Ectodermal cell (in vitro differentiated cells): ENCODE results near the gene CCDC86.

Experiments
- H3K27ac ChIP-seq: 2 replicates; pipeline ENCODE4 v1.7.0; 2013; ENCODE audit warnings: mild to moderate bottlenecking, low read depth, low read length; ENCODE audit not compliant: insufficient read depth, poor library complexity, severe bottlenecking
- H3K27me3 ChIP-seq: 2 replicates; pipeline ENCODE4 v1.7.0; 2013; ENCODE audit warnings: mild to moderate bottlenecking, low read length; ENCODE audit not compliant: insufficient read depth, control insufficient read depth, poor library complexity, severe bottlenecking
- H3K36me3 ChIP-seq: one replicate; pipeline ENCODE4 v1.7.0; 2013; ENCODE audit warnings: low read length; ENCODE audit not compliant: control insufficient read depth, insufficient read depth
- H3K4me1 ChIP-seq: one replicate; pipeline ENCODE4 v1.7.0; 2013; ENCODE audit warnings: low read length; ENCODE audit not compliant: control insufficient read depth, insufficient read depth
- H3K4me3 ChIP-seq: 2 replicates; pipeline ENCODE4 v1.7.0; 2013; ENCODE audit warnings: low read depth, low read length, control low read depth; ENCODE audit not compliant: insufficient read depth
- H3K9me3 ChIP-seq: 2 replicates; pipeline ENCODE4 v1.7.0; 2013; ENCODE audit warnings: mild to moderate bottlenecking, low read length, moderate library complexity; ENCODE audit not compliant: control insufficient read depth
- WGBS, 2 experiments: methylation state at CpG; one replicate each; pipeline ENCODE4 v1.1.7; 2013; ENCODE audit warnings: missing lambda C conversion rate in 2 of 2; 5-methylcytosine and 5-hydroxymethylcytosine counted together

The CCDC86 gene

GRCh38 chr11:60852982-60853950 lies 11.4 kb downstream of the CCDC86 start:
- H3K4me1 ChIP-seq: peaks cover 11% of the 10 kb centered on the region
- H3K36me3 ChIP-seq: peaks cover 20% of the 10 kb centered on the region
- H3K9me3 ChIP-seq: no peaks in the 10 kb centered on the region
- WGBS, 2 experiments: 93 to 94% methylated on average over 68 of the region's 68 CpGs
- peaks cover 26% of the 10 kb centered on the region for H3K27me3 ChIP-seq
- H3K4me3 ChIP-seq: no peak overlapping the region
- no peak overlapping the region for H3K27ac ChIP-seq

- H3K4me3 ChIP-seq: no peak overlapping the region
- peaks cover 11% of the 10 kb centered on the region for H3K4me1 ChIP-seq
- 89 to 94% methylated on average over 8 of the region's 8 CpGs for WGBS, 2 experiments
- H3K27ac ChIP-seq: no peak overlapping the region
- peaks cover 26% of the 10 kb centered on the region for H3K27me3 ChIP-seq
- H3K36me3 ChIP-seq: peaks cover 13% of the 10 kb centered on the region
- H3K9me3 ChIP-seq: no peaks in the 10 kb centered on the region
Measured at GRCh38 chr11:60854140-60854846, 12.4 kb downstream of the CCDC86 start.

- Histone ChIP-seq H3K4me3 (no peak overlapping the region), H3K36me3 (peaks cover 5% of the 10 kb centered on the region), H3K4me1 (peaks cover 11% of the 10 kb centered on the region), H3K27me3 (peaks cover 26% of the 10 kb centered on the region), H3K27ac (no peak overlapping the region), H3K9me3 (no peaks in the 10 kb centered on the region)
- 82 to 88% methylated on average over 7 to 8 of the region's 8 CpGs for WGBS, 2 experiments
Measured at GRCh38 chr11:60854847-60855725, 13.2 kb downstream of the CCDC86 start.

GRCh38 chr11:60855726-60856633 lies 14.1 kb downstream of the CCDC86 start, which contains the start of gene PTGDR2:
PTGDR2 (minus strand) TSS chr11:60855950; CDS start chr11:60853722, 2,228 bp downstream.
- Histone ChIP-seq H3K4me1 (peaks cover 11% of the 10 kb centered on the region), H3K27ac (no peak within 1 kb of the TSS)
- 85 to 90% methylated on average over 14 of the region's 14 CpGs for WGBS, 2 experiments

GRCh38 chr11:60857378-60858232 lies 15.7 kb downstream of the CCDC86 start:
- H3K4me1 ChIP-seq: no peaks in the 10 kb centered on the region
- peaks cover 19% of the 10 kb centered on the region for H3K27me3 ChIP-seq
- no peak overlapping the region for H3K4me3 ChIP-seq
- H3K27ac ChIP-seq: no peak overlapping the region
- H3K36me3 ChIP-seq: no peaks in the 10 kb centered on the region
- 94% methylated on average over 4 to 5 of the region's 5 CpGs for WGBS, 2 experiments
- H3K9me3 ChIP-seq: no peaks in the 10 kb centered on the region

More at GRCh38 chr11:60855726-60856633, 14.1 kb downstream of the CCDC86 start, which contains the start of gene PTGDR2:
- Histone ChIP-seq H3K9me3 (no peaks in the 10 kb centered on the region), H3K27me3 (peaks cover 26% of the 10 kb centered on the region), H3K36me3 (peaks cover 5% of the 10 kb centered on the region), H3K4me3 (no peak within 1 kb of the TSS)

- Histone ChIP-seq H3K4me1 (no peaks in the 10 kb centered on the region), H3K27ac (no peak overlapping the region), H3K4me3 (no peak overlapping the region), H3K9me3 (no peaks in the 10 kb centered on the region), H3K36me3 (no peaks in the 10 kb centered on the region), H3K27me3 (peaks cover 13% of the 10 kb centered on the region)
- WGBS, 2 experiments: 89 to 91% methylated on average over 8 of the region's 8 CpGs
Measured at GRCh38 chr11:60858236-60858635, 16.3 kb downstream of the CCDC86 start.

GRCh38 chr11:60858731-60859464 lies 17.0 kb downstream of the CCDC86 start:
- Histone ChIP-seq H3K36me3 (no peaks in the 10 kb centered on the region), H3K9me3 (no peaks in the 10 kb centered on the region), H3K4me1 (no peaks in the 10 kb centered on the region), H3K27me3 (peaks cover 6% of the 10 kb centered on the region), H3K4me3 (no peak overlapping the region), H3K27ac (no peak overlapping the region)
- 89 to 92% methylated on average over 4 of the region's 4 CpGs for WGBS, 2 experiments

GRCh38 chr11:60859616-60860250 lies 17.8 kb downstream of the CCDC86 start:
- Histone ChIP-seq H3K4me3 (no peak overlapping the region), H3K36me3 (no peaks in the 10 kb centered on the region), H3K4me1 (no peaks in the 10 kb centered on the region), H3K27me3 (peaks cover under 1% of the 10 kb centered on the region), H3K9me3 (no peaks in the 10 kb centered on the region), H3K27ac (no peak overlapping the region)
- 92 to 95% methylated on average over 15 of the region's 15 CpGs for WGBS, 2 experiments
